Adrenal gland (tissue), 12 donors: ENCODE measurements around the gene VIT. TPM values are rescaled to one million over a fixed set of nuclear protein-coding genes. Genes with fewer than 3 reads are reported as not detected.

Experiments
- DNase-seq, 7 donors: peaks; one replicate each; pipeline ENCODE4 v3.0.0-alpha.2; 2019 to 2020
- H3K27ac ChIP-seq, 5 donors: fragments of 200-600 bp; sonication (generic) in 4 of 5; 1 replicate in 3 of 5; 2 replicates in 2 of 5; pipeline versions ENCODE4 v1.5.1 to v1.8.0; 2016 to 2020; ENCODE audit warnings: mild to moderate bottlenecking in 1 of 5
- H3K27me3 ChIP-seq: fragments of 200-600 bp; 2 replicates; pipeline ENCODE4 v1.8.0; 2021
- H3K36me3 ChIP-seq, 2 donors: fragments of 200-600 bp; replicated peaks in 1 of 2; 1 replicate in 1 of 2; 2 replicates in 1 of 2; pipeline versions ENCODE4 v1.5.1 to v1.8.0; 2018 to 2022
- H3K4me1 ChIP-seq, 2 donors: fragments of 200-600 bp; replicated peaks in 1 of 2; 1 replicate in 1 of 2; 2 replicates in 1 of 2; pipeline versions ENCODE4 v1.5.1 to v1.8.0; 2018 to 2021
- H3K4me3 ChIP-seq, 4 donors: fragments of 200-600 bp; sonication (generic) in 3 of 4; one replicate each; pipeline ENCODE4 v1.5.1; 2016 to 2018
- H3K9me3 ChIP-seq, 3 donors: fragments of 200-600 bp; sonication (generic) in 1 of 3; replicated peaks in 1 of 3; 1 replicate in 2 of 3; 2 replicates in 1 of 3; pipeline versions ENCODE4 v1.5.1 to v1.8.0; 2016 to 2021
- POLR2A ChIP-seq, 2 donors: fragments of 450-650 bp; IDR thresholded peaks; one replicate each; pipeline ENCODE4 v1.6.1; 2017; ENCODE audit warnings: antibody characterized with exemption in 2 of 2, mild to moderate bottlenecking in 2 of 2, moderate library complexity in 1 of 2
- WGBS, 4 donors: extraction: QIAGEN DNeasy Blood & Tissue Kit in 2 of 4; methylation state at CpG; one replicate each; pipeline versions ENCODE4 v1.1.5 to v1.1.7; 2013 to 2017; 5-methylcytosine and 5-hydroxymethylcytosine counted together
- intact Hi-C, 2 donors: fragments of 100-400 bp; cut with DNase I; formaldehyde crosslinking; loops; one replicate each; pipeline versions ENCODE4 v1.14.1 to v1.15.0; 2022 to 2023
- polyA plus RNA-seq, 3 donors: library from polyadenylated mRNA; stranded (reverse); fragments of 200-250 nt in 2 of 3; fragments of 350-450 nt in 1 of 3; fragmentation: Illumina TruSeq in 1 of 3; extraction: RNeasy Lipid Tissue Mini Kit (QIAGEN cat#74804) in 1 of 3; gene quantifications; one replicate each; pipeline ENCODE4 v1.2.3, GENCODE V29; 2013 to 2014
- total RNA-seq, 9 donors: library from RNA; depleted of rRNA in 4 of 9; stranded (reverse); fragments of >200 nt in 4 of 9; fragments of 120-200 nt in 1 of 9; fragmentation: NEBNext Ultra II Directional in 1 of 9; extraction: Animal tissue kit (Norgen Biotek cat#: 25700) in 1 of 9; gene quantifications; one replicate each; pipeline versions ENCODE4 v1.1.0 to v1.2.4, GENCODE V29; 2013 to 2023
- TF ChIP-seq, protein P1 (sequence below), 6 experiments: fragments of 450-650 bp in 4 of 6; fragments of 200-600 bp in 2 of 6; sonication (generic) in 1 of 6; IDR thresholded peaks; 1 replicate in 5 of 6; 2 replicates in 1 of 6; pipeline versions ENCODE4 v1.5.1 to v1.8.0; 2016 to 2021; ENCODE audit warnings: antibody characterized with exemption in 6 of 6, mild to moderate bottlenecking in 2 of 6, moderate library complexity in 1 of 6
- donor health status: healthy with polysubstance abuse.
- donor health status: Bipolar disorder and iron deficiency.
- donor health status: DM: yes; HTN: yes; CAD: no.
- donor health status: DM: no; HTN: no; CAD: no.
- donor health status: DM: no; HTN: no; CAD: no.
- donor health status: DM: yes; HTN: yes; CAD: no.

Gene VIT
- total and polyA plus RNA-seq, 12 donors: 0.06 to 2.0 (median 0.40) TPM; not detected in 2

DNA sequence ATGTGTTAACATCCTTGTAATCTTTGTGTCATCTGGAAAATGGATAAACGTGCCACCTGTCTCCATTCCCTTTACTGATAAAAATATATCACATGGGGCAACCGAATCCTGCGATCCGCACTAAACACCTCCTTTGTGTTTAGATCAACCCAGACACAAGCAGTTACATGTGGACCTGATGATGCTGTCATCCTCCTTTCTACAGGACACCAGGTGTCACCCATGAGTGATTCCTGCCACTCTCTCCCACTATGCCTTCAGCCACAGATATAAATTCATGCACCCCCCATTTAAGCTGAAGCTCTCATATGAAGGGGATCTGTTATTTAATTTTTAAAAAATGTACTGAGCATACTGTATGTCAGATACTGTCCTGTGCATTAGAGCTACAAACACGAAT lies 81.3 kb downstream of the VIT start:
- no peaks in the 10 kb centered on the region for H3K27me3 ChIP-seq
- 70 to 85% (median 77%) methylated on average over 5 of the region's 5 CpGs for WGBS, 4 donors

DNA sequence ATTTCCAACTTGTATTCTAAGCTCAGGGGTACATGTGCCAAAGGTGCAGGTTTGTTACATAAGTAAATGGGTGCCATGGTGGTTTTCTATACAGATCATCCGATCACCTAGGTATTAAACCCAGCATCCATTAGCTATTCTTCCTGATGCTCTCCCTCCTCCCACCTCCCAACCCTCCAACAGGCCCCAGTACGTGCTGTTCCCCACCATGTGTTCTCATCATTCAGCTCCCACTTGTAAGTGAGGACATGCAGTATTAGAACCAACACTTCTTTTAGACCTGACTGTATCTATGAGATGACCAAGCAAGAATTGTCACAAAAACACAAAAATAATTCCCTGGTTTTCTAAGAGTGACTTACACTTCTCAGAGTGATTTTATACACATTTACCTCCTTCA lies 83.0 kb downstream of the VIT start:
- Histone ChIP-seq H3K27ac (no peak overlapping the region), H3K27me3 (no peaks in the 10 kb centered on the region), H3K4me3 (no peak overlapping the region), H3K9me3 (no peaks in the 10 kb centered on the region), H3K4me1 (no peaks in the 10 kb centered on the region), H3K36me3 (no peaks in the 10 kb centered on the region)
- no peak for DNase-seq
- TF ChIP-seq, protein P1, sequence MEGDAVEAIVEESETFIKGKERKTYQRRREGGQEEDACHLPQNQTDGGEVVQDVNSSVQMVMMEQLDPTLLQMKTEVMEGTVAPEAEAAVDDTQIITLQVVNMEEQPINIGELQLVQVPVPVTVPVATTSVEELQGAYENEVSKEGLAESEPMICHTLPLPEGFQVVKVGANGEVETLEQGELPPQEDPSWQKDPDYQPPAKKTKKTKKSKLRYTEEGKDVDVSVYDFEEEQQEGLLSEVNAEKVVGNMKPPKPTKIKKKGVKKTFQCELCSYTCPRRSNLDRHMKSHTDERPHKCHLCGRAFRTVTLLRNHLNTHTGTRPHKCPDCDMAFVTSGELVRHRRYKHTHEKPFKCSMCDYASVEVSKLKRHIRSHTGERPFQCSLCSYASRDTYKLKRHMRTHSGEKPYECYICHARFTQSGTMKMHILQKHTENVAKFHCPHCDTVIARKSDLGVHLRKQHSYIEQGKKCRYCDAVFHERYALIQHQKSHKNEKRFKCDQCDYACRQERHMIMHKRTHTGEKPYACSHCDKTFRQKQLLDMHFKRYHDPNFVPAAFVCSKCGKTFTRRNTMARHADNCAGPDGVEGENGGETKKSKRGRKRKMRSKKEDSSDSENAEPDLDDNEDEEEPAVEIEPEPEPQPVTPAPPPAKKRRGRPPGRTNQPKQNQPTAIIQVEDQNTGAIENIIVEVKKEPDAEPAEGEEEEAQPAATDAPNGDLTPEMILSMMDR (IDR thresholded peaks at IDR 0.05): no peak
- TF ChIP-seq POLR2A (IDR thresholded peaks at IDR 0.05): no peak
- intact Hi-C loops: no loop called here
- WGBS, 4 donors: 72 to 85% (median 83%) methylated on average over 2 of the region's 2 CpGs

More for the DNA sequence above, 81.3 kb downstream of the VIT start:
- intact Hi-C loops: no loop called here
- Histone ChIP-seq H3K4me3 (no peak overlapping the region), H3K4me1 (no peaks in the 10 kb centered on the region), H3K9me3 (no peaks in the 10 kb centered on the region), H3K36me3 (no peaks in the 10 kb centered on the region), H3K27ac (no peak overlapping the region)
- TF ChIP-seq, protein P1 (IDR thresholded peaks at IDR 0.05): no peak
- no peak for TF ChIP-seq POLR2A (IDR thresholded peaks at IDR 0.05)
- no peak for DNase-seq

DNA sequence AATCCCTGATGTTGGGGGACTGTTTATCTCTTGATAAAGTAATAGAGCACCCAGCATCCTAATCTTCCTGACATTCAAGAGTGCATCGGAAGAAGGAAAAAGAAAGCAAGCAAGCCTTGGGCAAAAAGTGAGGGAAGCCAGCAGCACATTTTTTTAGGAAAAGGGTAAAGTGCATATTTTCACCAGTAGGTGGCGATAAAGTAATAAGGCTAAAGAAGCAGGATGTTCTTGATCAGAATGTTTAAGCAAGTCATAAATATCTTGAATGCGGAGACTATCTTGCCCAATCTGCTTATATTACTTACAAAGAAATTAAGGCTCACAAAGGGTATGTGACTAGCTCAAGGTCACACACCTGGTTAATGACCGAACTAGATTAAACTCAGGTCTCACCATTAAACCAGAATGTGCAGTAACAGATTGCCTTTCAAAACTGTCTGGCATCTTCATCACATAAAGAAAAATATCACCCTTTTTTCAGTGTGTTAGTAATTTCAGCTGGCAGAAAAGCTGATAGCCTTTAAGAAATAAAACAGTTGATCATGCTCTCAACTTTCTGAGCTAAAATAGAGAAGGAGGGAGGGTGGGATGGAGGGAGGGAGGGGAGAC lies 83.8 kb downstream of the VIT start:
- peaks cover 4% of the 10 kb centered on the region for H3K27me3 ChIP-seq
- H3K4me1 ChIP-seq: no peaks in the 10 kb centered on the region
- H3K9me3 ChIP-seq: no peaks in the 10 kb centered on the region
- WGBS, 4 donors: 1 to 2% (median 1%) methylated on average over 4 of the region's 4 CpGs
- no peak for TF ChIP-seq POLR2A (IDR thresholded peaks at IDR 0.05)
- TF ChIP-seq, protein P1 (IDR thresholded peaks at IDR 0.05): peak; percentile 67 to 88 (median 79)
- no peak for DNase-seq
- intact Hi-C loops: loop anchor here in 1 of 2 donors (10.0 kb wide), 1 partner anchor 214 kb away; no protein-coding TSS in a partner anchor
- no peak overlapping the region for H3K4me3 ChIP-seq
- H3K27ac ChIP-seq: no peak overlapping the region
- H3K36me3 ChIP-seq: no peaks in the 10 kb centered on the region

DNA sequence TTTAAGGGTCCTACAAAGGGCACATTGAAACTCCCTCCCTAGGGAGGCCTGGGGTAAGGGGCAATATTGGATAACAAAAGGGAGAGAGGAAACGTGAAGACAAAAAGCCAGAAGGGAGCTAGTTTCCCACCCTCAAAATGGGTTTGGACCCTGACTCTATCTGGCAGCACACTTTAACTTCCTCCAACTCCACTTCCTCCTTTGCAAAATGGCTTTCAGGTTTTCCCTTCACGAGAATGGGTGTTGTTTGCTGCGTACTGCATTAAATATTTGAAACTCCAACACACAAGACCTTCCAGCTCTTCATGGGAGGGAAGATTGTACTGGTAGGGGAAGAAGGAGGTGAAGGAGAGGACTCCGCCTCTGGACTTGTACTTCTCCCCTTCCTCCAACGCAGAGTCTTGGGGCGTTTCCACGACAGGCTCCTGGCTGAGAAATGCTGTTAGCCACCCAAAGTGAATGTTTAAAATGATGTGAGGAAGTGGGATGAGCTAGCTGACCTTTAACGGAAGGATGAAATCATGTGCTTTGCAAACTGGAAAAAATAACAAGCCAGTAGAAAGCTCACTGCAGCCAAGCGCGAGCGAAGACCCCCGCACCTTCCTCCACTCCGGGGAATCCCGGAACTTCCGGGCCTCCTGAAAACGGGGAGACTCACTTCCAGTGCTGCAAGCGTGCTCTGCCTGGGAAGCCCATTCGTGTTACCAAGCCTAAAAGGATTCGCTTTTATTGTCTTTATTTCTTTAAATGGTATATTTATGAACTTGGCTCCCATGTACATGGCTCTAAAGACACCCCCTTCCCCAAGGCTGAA lies 85.6 kb downstream of the VIT start:
- H3K27ac ChIP-seq: no peak overlapping the region
- no peaks in the 10 kb centered on the region for H3K36me3 ChIP-seq
- intact Hi-C loops: loop anchor here in 1 of 2 donors (10.0 kb wide), 1 partner anchor 213 kb away; no protein-coding TSS in a partner anchor
- H3K9me3 ChIP-seq: no peaks in the 10 kb centered on the region
- H3K4me1 ChIP-seq: no peaks in the 10 kb centered on the region
- H3K27me3 ChIP-seq: peaks cover 4% of the 10 kb centered on the region
- no peak for TF ChIP-seq POLR2A (IDR thresholded peaks at IDR 0.05)
- TF ChIP-seq, protein P1 (IDR thresholded peaks at IDR 0.05): no peak
- no peak overlapping the region for H3K4me3 ChIP-seq
- WGBS, 4 donors: 49 to 54% (median 52%) methylated on average over 15 to 19 of the region's 19 CpGs
- DNase-seq: no peak
